HepG2 (cell line): ENCODE measurements around the gene VSIR. TPM values are rescaled to one million over a fixed set of nuclear protein-coding genes. Genes with fewer than 3 reads are reported as not detected.

Source experiments
- ATM ChIP-seq: fragments of 450-650 bp; IDR thresholded peaks from 2 replicates; pipeline ENCODE4 v1.7.1; 2017; ENCODE audit warnings: mild to moderate bottlenecking, borderline replicate concordance
- ELF4 ChIP-seq: sonication (generic); formaldehyde crosslinking; IDR thresholded peaks from 2 replicates; pipeline ENCODE4 v1.5.0; 2020; ENCODE audit warnings: missing genetic modification reagents, mild to moderate bottlenecking, moderate library complexity, borderline replicate concordance
- FLYWCH1 ChIP-seq: sonication (generic); formaldehyde crosslinking; IDR thresholded peaks from 2 replicates; pipeline ENCODE4 v1.8.1; 2023; ENCODE audit warnings: mild to moderate bottlenecking, missing genetic modification reagents
- JUN ChIP-seq: sonication (generic); formaldehyde crosslinking; IDR thresholded peaks from 2 replicates; pipeline ENCODE4 v1.4.0; 2020; ENCODE audit warnings: mild to moderate bottlenecking, missing genetic modification reagents
- MAFG ChIP-seq: sonication (generic); formaldehyde crosslinking; IDR thresholded peaks from 2 replicates; pipeline ENCODE4 v1.5.1; 2020; ENCODE audit warnings: mild to moderate bottlenecking, missing genetic modification reagents
- NR1H2 ChIP-seq: sonication (generic); formaldehyde crosslinking; IDR thresholded peaks from 2 replicates; pipeline ENCODE4 v1.8.1; 2022; ENCODE audit warnings: low read depth, missing genetic modification reagents, borderline replicate concordance
- SAP130 ChIP-seq: IDR thresholded peaks from 2 replicates; pipeline ENCODE4 v1.6.1; 2016; ENCODE audit warnings: low read depth
- SIN3A ChIP-seq: IDR thresholded peaks from 2 replicates; pipeline ENCODE4 v1.6.1; 2011; ENCODE audit warnings: low read depth, mild to moderate bottlenecking, control low read depth, low read length, borderline replicate concordance
- SRSF9 ChIP-seq: fragments of 200-400 bp; formaldehyde crosslinking; IDR thresholded peaks from 2 replicates; pipeline ENCODE4 v1.6.1; 2018; ENCODE audit warnings: borderline replicate concordance, mild to moderate bottlenecking, low read depth, low read length; ENCODE audit not compliant: insufficient read depth, poor library complexity, severe bottlenecking
- ZNF407 ChIP-seq: sonication (generic); formaldehyde crosslinking; IDR thresholded peaks from one replicate; pipeline ENCODE4 v1.5.1; 2020; ENCODE audit warnings: mild to moderate bottlenecking, missing genetic modification reagents; ENCODE audit errors: not compliant biosample characterization
- ZNF574 ChIP-seq: sonication (generic); formaldehyde crosslinking; IDR thresholded peaks from 2 replicates; pipeline ENCODE4 v1.4.0; 2020; ENCODE audit warnings: missing genetic modification reagents
- ZNF816 ChIP-seq: sonication (generic); formaldehyde crosslinking; IDR thresholded peaks from 2 replicates; pipeline ENCODE4 v1.8.0; 2022; ENCODE audit warnings: missing genetic modification reagents, mild to moderate bottlenecking, borderline replicate concordance
- ZNF841 ChIP-seq: sonication (generic); formaldehyde crosslinking; IDR thresholded peaks from 2 replicates; pipeline ENCODE4 v1.8.1; 2023; ENCODE audit warnings: missing genetic modification reagents, borderline replicate concordance
- polyA plus RNA-seq, 8 experiments: library from polyadenylated mRNA; depleted of rRNA in 3 of 8; stranded (reverse) in 7 of 8; unstranded in 1 of 8; fragments of >200 nt; fragmentation: Illumina TruSeq in 4 of 8; extraction: Trizol in 4 of 8; gene quantifications; 2 replicates each; pipeline versions ENCODE4 v1.2.1 to v1.2.3, GENCODE V29; 2011 to 2016; ENCODE audit warnings: low read depth in 4 of 8, missing spikeins in 1 of 8, mixed read lengths in 1 of 8; ENCODE audit not compliant: insufficient read depth in 1 of 8
- total RNA-seq, 5 experiments: library from RNA; depleted of rRNA; stranded (reverse); fragments of >200 nt; fragmentation: Illumina TruSeq; extraction: Trizol; gene quantifications; 2 replicates each; pipeline ENCODE4 v1.2.3, GENCODE V29; 2016; ENCODE audit warnings: low read depth in 1 of 5
- TF ChIP-seq, protein P1 (sequence below): sonication (generic); formaldehyde crosslinking; IDR thresholded peaks from 2 replicates; pipeline ENCODE4 v1.4.0; 2020; ENCODE audit warnings: missing genetic modification reagents
- TF ChIP-seq, protein P2 (sequence below): sonication (generic); formaldehyde crosslinking; IDR thresholded peaks from 2 replicates; pipeline ENCODE4 v1.8.1; 2022; ENCODE audit warnings: mild to moderate bottlenecking, missing genetic modification reagents

Gene VSIR
- total and polyA plus RNA-seq, 2 of the 13 experiments (the other 11 are each of a cell fraction or from before 2014, with no cell fraction given) = 0.44 to 3.2 TPM

- TF ChIP-seq ZNF841 (CRISPR knock-in tag) (no peak), ATM (no peak), ZNF574 (CRISPR knock-in tag) (0 out of 2 replicates have a peak, but pooled peaks have one; percentile 15), SRSF9 (no peak), NR1H2 (no peak), JUN (no peak), ZNF816 (CRISPR knock-in tag) (no peak), MAFG (CRISPR knock-in tag) (no peak), FLYWCH1 (CRISPR knock-in tag) (no peak), ZNF407 (CRISPR knock-in tag) (no peak), SAP130 (CRISPR knock-in tag) (0 out of 2 replicates have a peak, but pooled peaks have one; percentile 39), ELF4 (CRISPR knock-in tag) (no peak), SIN3A (no peak)
- TF ChIP-seq, protein P1, sequence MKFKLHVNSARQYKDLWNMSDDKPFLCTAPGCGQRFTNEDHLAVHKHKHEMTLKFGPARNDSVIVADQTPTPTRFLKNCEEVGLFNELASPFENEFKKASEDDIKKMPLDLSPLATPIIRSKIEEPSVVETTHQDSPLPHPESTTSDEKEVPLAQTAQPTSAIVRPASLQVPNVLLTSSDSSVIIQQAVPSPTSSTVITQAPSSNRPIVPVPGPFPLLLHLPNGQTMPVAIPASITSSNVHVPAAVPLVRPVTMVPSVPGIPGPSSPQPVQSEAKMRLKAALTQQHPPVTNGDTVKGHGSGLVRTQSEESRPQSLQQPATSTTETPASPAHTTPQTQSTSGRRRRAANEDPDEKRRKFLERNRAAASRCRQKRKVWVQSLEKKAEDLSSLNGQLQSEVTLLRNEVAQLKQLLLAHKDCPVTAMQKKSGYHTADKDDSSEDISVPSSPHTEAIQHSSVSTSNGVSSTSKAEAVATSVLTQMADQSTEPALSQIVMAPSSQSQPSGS (CRISPR knock-in tag) = no peak
- TF ChIP-seq, protein P2, sequence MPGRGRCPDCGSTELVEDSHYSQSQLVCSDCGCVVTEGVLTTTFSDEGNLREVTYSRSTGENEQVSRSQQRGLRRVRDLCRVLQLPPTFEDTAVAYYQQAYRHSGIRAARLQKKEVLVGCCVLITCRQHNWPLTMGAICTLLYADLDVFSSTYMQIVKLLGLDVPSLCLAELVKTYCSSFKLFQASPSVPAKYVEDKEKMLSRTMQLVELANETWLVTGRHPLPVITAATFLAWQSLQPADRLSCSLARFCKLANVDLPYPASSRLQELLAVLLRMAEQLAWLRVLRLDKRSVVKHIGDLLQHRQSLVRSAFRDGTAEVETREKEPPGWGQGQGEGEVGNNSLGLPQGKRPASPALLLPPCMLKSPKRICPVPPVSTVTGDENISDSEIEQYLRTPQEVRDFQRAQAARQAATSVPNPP (CRISPR knock-in tag) = 0 out of 2 replicates have a peak, but pooled peaks have one; percentile 43
Observed at GRCh38 chr10:71773221-71773971, at the start of gene VSIR (continued).
